Neural cell (in vitro differentiated cells): ENCODE measurements around the gene OXER1. TPM values are rescaled to one million over a fixed set of nuclear protein-coding genes. Genes with fewer than 3 reads are reported as not detected.

Experiments used
- H2AFZ ChIP-seq: fragments of 200-600, 300-800 bp; sonication (generic), shearing (Covaris generic); 2 replicates; pipeline ENCODE4 v1.6.0; 2014; ENCODE audit warnings: low read depth, mild to moderate bottlenecking, antibody characterized with exemption, low read length, moderate library complexity
- H3F3A ChIP-seq: fragments of 200-600 bp; shearing (Covaris generic); 2 replicates; pipeline ENCODE4 v1.6.1; 2016; ENCODE audit warnings: mild to moderate bottlenecking, moderate library complexity, mixed read lengths, antibody characterized with exemption, low read length; ENCODE audit not compliant: insufficient read depth, poor library complexity, severe bottlenecking
- H3K27ac ChIP-seq: fragments of 200-600, 300-800 bp; sonication (generic), shearing (Covaris generic); 2 replicates; pipeline ENCODE4 v1.5.1; 2014; ENCODE audit warnings: mild to moderate bottlenecking, low read length, moderate library complexity
- H3K27me3 ChIP-seq: fragments of 300-800, 200-600 bp; sonication (generic), shearing (Covaris generic); 2 replicates; pipeline ENCODE4 v1.6.0; 2014; ENCODE audit warnings: mild to moderate bottlenecking, low read depth, low read length, moderate library complexity; ENCODE audit not compliant: insufficient read depth
- H3K36me3 ChIP-seq: fragments of 300-800, 200-600 bp; sonication (generic), shearing (Covaris generic); 2 replicates; pipeline ENCODE4 v1.5.1; 2014; ENCODE audit warnings: mild to moderate bottlenecking, antibody characterized with exemption, low read length, moderate library complexity; ENCODE audit not compliant: insufficient read depth
- H3K4me2 ChIP-seq: fragments of 300-800, 200-600 bp; sonication (generic), shearing (Covaris generic); 2 replicates; pipeline ENCODE4 v1.6.0; 2014; ENCODE audit warnings: mild to moderate bottlenecking, low read length
- H3K4me3 ChIP-seq: fragments of 300-800, 200-600 bp; sonication (generic), shearing (Covaris generic); 2 replicates; pipeline ENCODE4 v1.5.1; 2014; ENCODE audit warnings: mild to moderate bottlenecking, low read length, moderate library complexity
- H3K79me2 ChIP-seq: fragments of 200-600 bp; shearing (Covaris generic); replicated peaks from 2 replicates; pipeline ENCODE4 v1.6.0; 2014; ENCODE audit warnings: mild to moderate bottlenecking, low read length, moderate library complexity; ENCODE audit not compliant: insufficient read depth
- H3K9ac ChIP-seq: fragments of 300-800, 200-600 bp; sonication (generic), shearing (Covaris generic); 2 replicates; pipeline ENCODE4 v1.6.1; 2016; ENCODE audit warnings: mild to moderate bottlenecking, low read length, mixed read lengths
- H3K9me2 ChIP-seq: fragments of 200-600 bp; shearing (Covaris generic); 2 replicates; pipeline ENCODE4 v1.6.1; 2016; ENCODE audit warnings: mild to moderate bottlenecking, low read length, mixed read lengths; ENCODE audit not compliant: insufficient read depth
- H3K9me3 ChIP-seq: fragments of 200-600, 300-800 bp; sonication (generic), shearing (Covaris generic); 2 replicates; pipeline ENCODE4 v1.6.1; 2016; ENCODE audit warnings: mild to moderate bottlenecking, mixed run types, low read length, moderate library complexity, mixed read lengths
- H4K20me1 ChIP-seq: fragments of 200-600 bp; shearing (Covaris generic); 2 replicates; pipeline ENCODE4 v1.6.1; 2016; ENCODE audit warnings: mild to moderate bottlenecking, mixed run types; ENCODE audit not compliant: insufficient read depth
- EP300 ChIP-seq: fragments of 450-650 bp; conservative IDR thresholded peaks from 2 replicates; pipeline ENCODE4 v1.6.1; 2014; ENCODE audit warnings: antibody characterized with exemption, mild to moderate bottlenecking, moderate library complexity; ENCODE audit not compliant: poor library complexity, severe bottlenecking
- EZH2 ChIP-seq: fragments of 200-600, 300-800 bp; shearing (Covaris generic), sonication (generic); IDR thresholded peaks from 2 replicates; pipeline ENCODE4 v1.6.1; 2014; ENCODE audit warnings: antibody characterized with exemption, low read length, borderline replicate concordance, mild to moderate bottlenecking; ENCODE audit not compliant: insufficient read depth, poor library complexity, severe bottlenecking
- MXI1 ChIP-seq: fragments of 450-650 bp; conservative IDR thresholded peaks from 2 replicates; pipeline ENCODE4 v1.6.1; 2014; ENCODE audit warnings: antibody characterized with exemption, mild to moderate bottlenecking; ENCODE audit not compliant: poor library complexity, severe bottlenecking
- POLR2AphosphoS5 ChIP-seq: IDR thresholded peaks from 2 replicates; pipeline ENCODE4 v1.6.1; 2012
- RAD21 ChIP-seq: fragments of 450-650 bp; conservative IDR thresholded peaks from 2 replicates; pipeline ENCODE4 v1.6.1; 2014; ENCODE audit warnings: antibody characterized with exemption, mild to moderate bottlenecking, moderate library complexity
- SMC3 ChIP-seq: fragments of 450-650 bp; conservative IDR thresholded peaks from 2 replicates; pipeline ENCODE4 v1.6.1; 2014; ENCODE audit warnings: antibody characterized with exemption, mild to moderate bottlenecking, moderate library complexity; ENCODE audit not compliant: poor library complexity
- TAF1 ChIP-seq: IDR thresholded peaks from 2 replicates; pipeline ENCODE4 v1.6.1; 2012; ENCODE audit warnings: low read depth
- polyA plus RNA-seq: library from polyadenylated mRNA; depleted of rRNA; stranded (reverse); fragments of >200 nt; gene quantifications from 2 replicates; pipeline ENCODE4 v1.2.3, GENCODE V29; 2014
- TF ChIP-seq, protein P1 (sequence below): fragments of 450-650 bp; IDR thresholded peaks from 2 replicates; pipeline ENCODE4 v1.5.1; 2014; ENCODE audit warnings: antibody characterized with exemption, mild to moderate bottlenecking, moderate library complexity; ENCODE audit not compliant: poor library complexity, severe bottlenecking
- TF ChIP-seq, protein P2 (sequence below): IDR thresholded peaks from 2 replicates; pipeline ENCODE4 v1.6.1; 2012; ENCODE audit warnings: borderline replicate concordance

Gene OXER1
- polyA plus RNA-seq, 1 donor from 2014 or later: not detected

DNA sequence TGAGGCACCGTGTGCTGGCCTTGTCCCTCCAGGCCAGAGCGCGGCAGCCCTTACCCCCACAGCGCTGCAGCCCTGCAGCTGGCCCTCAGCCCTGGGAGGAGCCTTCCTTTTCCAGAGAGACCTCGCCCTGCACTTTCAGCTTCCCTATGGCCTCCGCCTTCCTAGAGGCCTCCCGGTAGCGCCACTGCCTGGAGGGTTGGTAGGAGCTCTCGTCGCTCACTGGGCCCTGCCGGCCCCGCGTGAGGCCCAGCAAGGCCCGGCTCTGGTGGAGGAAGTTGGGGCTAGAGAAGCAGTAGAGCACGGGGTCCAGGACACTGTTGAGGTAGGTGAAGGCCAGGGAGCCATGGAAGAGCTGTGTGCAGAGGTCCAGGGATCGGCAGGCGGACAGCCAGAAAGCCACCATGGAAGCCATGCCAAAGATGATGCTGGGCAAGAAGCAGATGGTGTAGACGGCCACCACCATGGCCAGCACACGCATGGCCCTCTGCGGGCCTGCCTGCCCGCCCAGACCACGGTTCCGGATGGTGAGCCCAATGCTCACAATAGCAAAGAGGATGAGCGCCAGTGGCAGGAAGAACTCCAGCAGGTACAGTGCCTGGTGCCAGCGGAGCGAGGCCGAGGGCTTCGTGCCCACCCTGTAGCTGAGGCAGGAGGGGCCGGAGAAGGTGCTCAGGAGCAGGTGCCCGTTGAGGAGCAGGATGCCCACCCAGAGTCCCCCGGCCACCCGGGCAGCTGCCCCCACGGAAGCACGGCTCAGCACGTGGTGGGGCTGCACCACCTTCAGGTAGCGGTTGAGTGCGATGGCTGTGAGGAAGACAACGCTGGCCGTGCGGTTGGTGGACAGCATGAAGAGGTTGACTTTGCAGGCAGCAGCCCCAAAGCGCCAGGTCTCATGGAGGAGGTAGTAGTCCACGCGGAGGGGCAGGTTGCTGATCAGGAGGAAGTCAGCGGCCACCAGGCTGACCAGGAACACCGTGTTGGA is 821 bp downstream of the OXER1 start:
- no peak overlapping the region for H3K27ac ChIP-seq
- H3K9me2 ChIP-seq: no peaks in the 10 kb centered on the region
- TF ChIP-seq, protein P1, sequence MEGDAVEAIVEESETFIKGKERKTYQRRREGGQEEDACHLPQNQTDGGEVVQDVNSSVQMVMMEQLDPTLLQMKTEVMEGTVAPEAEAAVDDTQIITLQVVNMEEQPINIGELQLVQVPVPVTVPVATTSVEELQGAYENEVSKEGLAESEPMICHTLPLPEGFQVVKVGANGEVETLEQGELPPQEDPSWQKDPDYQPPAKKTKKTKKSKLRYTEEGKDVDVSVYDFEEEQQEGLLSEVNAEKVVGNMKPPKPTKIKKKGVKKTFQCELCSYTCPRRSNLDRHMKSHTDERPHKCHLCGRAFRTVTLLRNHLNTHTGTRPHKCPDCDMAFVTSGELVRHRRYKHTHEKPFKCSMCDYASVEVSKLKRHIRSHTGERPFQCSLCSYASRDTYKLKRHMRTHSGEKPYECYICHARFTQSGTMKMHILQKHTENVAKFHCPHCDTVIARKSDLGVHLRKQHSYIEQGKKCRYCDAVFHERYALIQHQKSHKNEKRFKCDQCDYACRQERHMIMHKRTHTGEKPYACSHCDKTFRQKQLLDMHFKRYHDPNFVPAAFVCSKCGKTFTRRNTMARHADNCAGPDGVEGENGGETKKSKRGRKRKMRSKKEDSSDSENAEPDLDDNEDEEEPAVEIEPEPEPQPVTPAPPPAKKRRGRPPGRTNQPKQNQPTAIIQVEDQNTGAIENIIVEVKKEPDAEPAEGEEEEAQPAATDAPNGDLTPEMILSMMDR: no peak
- no peak overlapping the region for H2AFZ ChIP-seq
- no peaks in the 10 kb centered on the region for H3K27me3 ChIP-seq
- no peaks in the 10 kb centered on the region for H3K36me3 ChIP-seq
- H3K9me3 ChIP-seq: no peaks in the 10 kb centered on the region
- no peaks in the 10 kb centered on the region for H3K79me2 ChIP-seq
- no peaks in the 10 kb centered on the region for H4K20me1 ChIP-seq
- no peak overlapping the region for H3K4me3 ChIP-seq
- H3K4me2 ChIP-seq: no peak overlapping the region
- no peaks in the 10 kb centered on the region for H3F3A ChIP-seq
- H3K9ac ChIP-seq: no peak overlapping the region

DNA sequence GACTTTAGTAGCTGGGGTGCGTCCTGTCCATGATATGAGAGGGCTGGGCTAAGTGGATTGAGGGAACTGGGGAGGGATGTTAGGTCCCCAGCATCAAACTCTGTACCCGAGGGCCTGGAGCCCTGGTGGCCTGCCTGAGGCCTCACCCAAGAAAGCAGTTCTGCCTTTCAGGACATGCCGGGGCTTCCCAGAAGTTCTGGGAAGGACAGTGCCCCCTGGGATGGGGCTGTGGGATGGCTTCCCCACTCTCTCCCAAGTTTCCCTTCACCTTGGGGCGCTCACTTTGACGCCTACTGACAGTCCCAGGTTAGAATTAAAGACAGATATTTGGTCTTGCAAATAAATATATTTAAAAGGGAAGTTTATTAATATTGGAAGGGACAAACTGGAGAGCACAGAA is 1.8 kb downstream of the OXER1 start:
- no peak overlapping the region for H3K9ac ChIP-seq
- H3K9me3 ChIP-seq: no peaks in the 10 kb centered on the region
- H2AFZ ChIP-seq: no peak overlapping the region
- H3K79me2 ChIP-seq: no peaks in the 10 kb centered on the region
- TF ChIP-seq MXI1 (no peak), EP300 (no peak), EZH2 (no peak), POLR2AphosphoS5 (no peak), SMC3 (no peak), RAD21 (no peak), TAF1 (no peak)
- TF ChIP-seq, protein P2, sequence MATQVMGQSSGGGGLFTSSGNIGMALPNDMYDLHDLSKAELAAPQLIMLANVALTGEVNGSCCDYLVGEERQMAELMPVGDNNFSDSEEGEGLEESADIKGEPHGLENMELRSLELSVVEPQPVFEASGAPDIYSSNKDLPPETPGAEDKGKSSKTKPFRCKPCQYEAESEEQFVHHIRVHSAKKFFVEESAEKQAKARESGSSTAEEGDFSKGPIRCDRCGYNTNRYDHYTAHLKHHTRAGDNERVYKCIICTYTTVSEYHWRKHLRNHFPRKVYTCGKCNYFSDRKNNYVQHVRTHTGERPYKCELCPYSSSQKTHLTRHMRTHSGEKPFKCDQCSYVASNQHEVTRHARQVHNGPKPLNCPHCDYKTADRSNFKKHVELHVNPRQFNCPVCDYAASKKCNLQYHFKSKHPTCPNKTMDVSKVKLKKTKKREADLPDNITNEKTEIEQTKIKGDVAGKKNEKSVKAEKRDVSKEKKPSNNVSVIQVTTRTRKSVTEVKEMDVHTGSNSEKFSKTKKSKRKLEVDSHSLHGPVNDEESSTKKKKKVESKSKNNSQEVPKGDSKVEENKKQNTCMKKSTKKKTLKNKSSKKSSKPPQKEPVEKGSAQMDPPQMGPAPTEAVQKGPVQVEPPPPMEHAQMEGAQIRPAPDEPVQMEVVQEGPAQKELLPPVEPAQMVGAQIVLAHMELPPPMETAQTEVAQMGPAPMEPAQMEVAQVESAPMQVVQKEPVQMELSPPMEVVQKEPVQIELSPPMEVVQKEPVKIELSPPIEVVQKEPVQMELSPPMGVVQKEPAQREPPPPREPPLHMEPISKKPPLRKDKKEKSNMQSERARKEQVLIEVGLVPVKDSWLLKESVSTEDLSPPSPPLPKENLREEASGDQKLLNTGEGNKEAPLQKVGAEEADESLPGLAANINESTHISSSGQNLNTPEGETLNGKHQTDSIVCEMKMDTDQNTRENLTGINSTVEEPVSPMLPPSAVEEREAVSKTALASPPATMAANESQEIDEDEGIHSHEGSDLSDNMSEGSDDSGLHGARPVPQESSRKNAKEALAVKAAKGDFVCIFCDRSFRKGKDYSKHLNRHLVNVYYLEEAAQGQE: no peak
- TF ChIP-seq, protein P1: no peak
- no peak overlapping the region for H3K27ac ChIP-seq
- no peak overlapping the region for H3K4me3 ChIP-seq
- H4K20me1 ChIP-seq: no peaks in the 10 kb centered on the region
- H3K27me3 ChIP-seq: no peaks in the 10 kb centered on the region
- H3K4me2 ChIP-seq: no peak overlapping the region
- no peaks in the 10 kb centered on the region for H3K9me2 ChIP-seq
- no peaks in the 10 kb centered on the region for H3K36me3 ChIP-seq
- no peaks in the 10 kb centered on the region for H3F3A ChIP-seq
